ENCODE results near the gene GJD3.

- TF ChIP-seq, protein P1, sequence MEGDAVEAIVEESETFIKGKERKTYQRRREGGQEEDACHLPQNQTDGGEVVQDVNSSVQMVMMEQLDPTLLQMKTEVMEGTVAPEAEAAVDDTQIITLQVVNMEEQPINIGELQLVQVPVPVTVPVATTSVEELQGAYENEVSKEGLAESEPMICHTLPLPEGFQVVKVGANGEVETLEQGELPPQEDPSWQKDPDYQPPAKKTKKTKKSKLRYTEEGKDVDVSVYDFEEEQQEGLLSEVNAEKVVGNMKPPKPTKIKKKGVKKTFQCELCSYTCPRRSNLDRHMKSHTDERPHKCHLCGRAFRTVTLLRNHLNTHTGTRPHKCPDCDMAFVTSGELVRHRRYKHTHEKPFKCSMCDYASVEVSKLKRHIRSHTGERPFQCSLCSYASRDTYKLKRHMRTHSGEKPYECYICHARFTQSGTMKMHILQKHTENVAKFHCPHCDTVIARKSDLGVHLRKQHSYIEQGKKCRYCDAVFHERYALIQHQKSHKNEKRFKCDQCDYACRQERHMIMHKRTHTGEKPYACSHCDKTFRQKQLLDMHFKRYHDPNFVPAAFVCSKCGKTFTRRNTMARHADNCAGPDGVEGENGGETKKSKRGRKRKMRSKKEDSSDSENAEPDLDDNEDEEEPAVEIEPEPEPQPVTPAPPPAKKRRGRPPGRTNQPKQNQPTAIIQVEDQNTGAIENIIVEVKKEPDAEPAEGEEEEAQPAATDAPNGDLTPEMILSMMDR (IDR thresholded peaks at IDR 0.05 in 4 of 5, conservative IDR thresholded peaks at IDR 0.05 in 1 of 5) = no peak
- peak in 1 of 2 donors; percentile 19 for TF ChIP-seq POLR2A (IDR thresholded peaks at IDR 0.05)
Measured at GRCh38 chr17:40322358-40323315, 41.9 kb downstream of the GJD3 start.
